Choroid plexus epithelial cell (primary cell): Measurements from ENCODE around the gene MEF2A.

ENCODE experiments used
- DNase-seq: peaks from one replicate; pipeline ENCODE4 v3.0.0-alpha.2; 2010; ENCODE audit warnings: low read depth
- H3K4me3 ChIP-seq: 2 replicates; pipeline ENCODE4 v1.5.1; 2011; ENCODE audit warnings: low read depth, mild to moderate bottlenecking, control low read depth, low read length, moderate library complexity
- TF ChIP-seq, protein P1 (sequence below): conservative IDR thresholded peaks from 2 replicates; pipeline ENCODE4 v1.5.1; 2011; ENCODE audit warnings: low read depth, mild to moderate bottlenecking, control low read depth, inconsistent platforms, low read length, moderate library complexity

Gene MEF2A

GRCh38 chr15:99722406-99722805 lies 156.6 kb downstream of the MEF2A start:
- TF ChIP-seq, protein P1, sequence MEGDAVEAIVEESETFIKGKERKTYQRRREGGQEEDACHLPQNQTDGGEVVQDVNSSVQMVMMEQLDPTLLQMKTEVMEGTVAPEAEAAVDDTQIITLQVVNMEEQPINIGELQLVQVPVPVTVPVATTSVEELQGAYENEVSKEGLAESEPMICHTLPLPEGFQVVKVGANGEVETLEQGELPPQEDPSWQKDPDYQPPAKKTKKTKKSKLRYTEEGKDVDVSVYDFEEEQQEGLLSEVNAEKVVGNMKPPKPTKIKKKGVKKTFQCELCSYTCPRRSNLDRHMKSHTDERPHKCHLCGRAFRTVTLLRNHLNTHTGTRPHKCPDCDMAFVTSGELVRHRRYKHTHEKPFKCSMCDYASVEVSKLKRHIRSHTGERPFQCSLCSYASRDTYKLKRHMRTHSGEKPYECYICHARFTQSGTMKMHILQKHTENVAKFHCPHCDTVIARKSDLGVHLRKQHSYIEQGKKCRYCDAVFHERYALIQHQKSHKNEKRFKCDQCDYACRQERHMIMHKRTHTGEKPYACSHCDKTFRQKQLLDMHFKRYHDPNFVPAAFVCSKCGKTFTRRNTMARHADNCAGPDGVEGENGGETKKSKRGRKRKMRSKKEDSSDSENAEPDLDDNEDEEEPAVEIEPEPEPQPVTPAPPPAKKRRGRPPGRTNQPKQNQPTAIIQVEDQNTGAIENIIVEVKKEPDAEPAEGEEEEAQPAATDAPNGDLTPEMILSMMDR: no peak
- no peak overlapping the region for H3K4me3 ChIP-seq
- DNase-seq: no peak

DNA sequence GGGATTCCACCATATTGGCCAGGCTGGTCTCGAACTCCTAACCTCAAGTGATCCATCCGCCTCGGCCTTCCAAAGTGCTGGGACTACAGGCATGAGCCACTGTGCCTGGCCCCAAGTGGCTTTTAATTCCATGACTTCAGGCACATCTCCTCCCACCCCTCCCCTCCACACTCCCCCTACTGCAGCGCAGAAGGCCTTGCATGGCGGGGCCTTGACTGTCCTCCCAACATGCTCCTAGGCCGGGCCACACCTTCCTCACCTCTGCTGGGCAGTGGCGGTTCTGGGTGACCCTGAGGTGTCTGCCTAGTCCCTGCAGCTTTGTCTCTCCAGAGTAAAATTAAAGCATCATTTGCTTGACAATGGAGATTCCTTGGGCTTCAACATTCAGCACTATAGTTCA lies 160.5 kb downstream of the MEF2A start:
- TF ChIP-seq, protein P1: no peak
- H3K4me3 ChIP-seq: no peak overlapping the region
- DNase-seq: no peak

GRCh38 chr15:99727330-99727729 lies 161.5 kb downstream of the MEF2A start:
- no peak overlapping the region for H3K4me3 ChIP-seq
- TF ChIP-seq, protein P1: no peak
- DNase-seq: no peak

GRCh38 chr15:99727733-99728132 lies 161.9 kb downstream of the MEF2A start:
- TF ChIP-seq, protein P1: no peak
- DNase-seq: no peak
- no peak overlapping the region for H3K4me3 ChIP-seq

- no peak overlapping the region for H3K4me3 ChIP-seq
- TF ChIP-seq, protein P1: no peak
- DNase-seq: no peak
These were observed 163.1 kb downstream of the MEF2A start for GRCh38 chr15:99728916-99729315.

GRCh38 chr15:99729327-99729726 lies 163.5 kb downstream of the MEF2A start:
- DNase-seq: no peak
- no peak overlapping the region for H3K4me3 ChIP-seq
- TF ChIP-seq, protein P1: no peak

DNA sequence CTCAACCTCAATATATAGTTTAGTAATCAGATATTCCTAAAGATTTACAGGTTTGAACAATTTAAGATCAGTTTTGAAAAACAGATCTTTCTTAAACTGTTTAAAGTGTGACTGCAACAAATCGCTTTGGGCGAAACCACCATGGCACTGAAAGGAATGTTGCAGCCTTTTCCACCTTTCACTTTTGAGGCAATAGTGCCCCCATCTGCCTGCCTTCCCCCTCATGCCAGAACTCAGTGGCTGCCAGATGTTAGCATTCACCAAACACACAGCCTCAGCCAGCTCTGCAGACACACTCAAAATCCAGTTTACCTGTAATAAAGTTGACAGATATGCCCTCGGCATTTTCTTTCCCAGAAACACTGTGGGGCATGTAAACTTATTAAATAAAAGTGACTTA lies 164.1 kb downstream of the MEF2A start:
- peak; percentile 72 for DNase-seq
- TF ChIP-seq, protein P1: peak; percentile 71
- no peak overlapping the region for H3K4me3 ChIP-seq
